GM21447 (cell line): ENCODE data around the gene HPX.

Experiments used
- ATAC-seq: cut with Tn5 transposase; IDR thresholded peaks from one replicate; pipeline ENCODE4 v1.9.1; 2021; ENCODE audit not compliant: unreplicated experiment

Gene HPX

GRCh38 chr11:6468712-6469495 is 28.1 kb upstream of the HPX start:
- ATAC-seq, result peak; percentile 75

DNA sequence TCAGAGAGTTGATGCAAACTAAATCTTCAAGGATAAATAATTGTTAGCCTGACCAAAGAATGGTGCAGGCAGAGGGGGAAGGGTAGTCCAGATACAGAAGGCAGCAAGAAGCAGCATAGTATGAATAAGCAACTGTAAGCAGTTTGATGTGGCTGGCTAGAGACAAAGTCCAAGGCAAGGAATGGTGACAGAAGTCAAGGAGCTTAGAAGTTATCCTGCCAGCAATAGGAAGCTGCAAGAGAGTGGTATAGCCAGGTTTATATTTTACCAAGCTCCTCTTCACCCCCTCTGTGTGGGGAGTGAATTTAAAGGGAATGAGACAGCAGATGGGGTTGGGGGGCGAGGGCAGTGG is 18.3 kb upstream of the HPX start:
- no peak for ATAC-seq

- ATAC-seq, result no peak
These were observed 17.7 kb upstream of the HPX start for GRCh38 chr11:6458352-6459098.

- no peak for ATAC-seq
These were observed 17.0 kb upstream of the HPX start for GRCh38 chr11:6457581-6458320.

DNA sequence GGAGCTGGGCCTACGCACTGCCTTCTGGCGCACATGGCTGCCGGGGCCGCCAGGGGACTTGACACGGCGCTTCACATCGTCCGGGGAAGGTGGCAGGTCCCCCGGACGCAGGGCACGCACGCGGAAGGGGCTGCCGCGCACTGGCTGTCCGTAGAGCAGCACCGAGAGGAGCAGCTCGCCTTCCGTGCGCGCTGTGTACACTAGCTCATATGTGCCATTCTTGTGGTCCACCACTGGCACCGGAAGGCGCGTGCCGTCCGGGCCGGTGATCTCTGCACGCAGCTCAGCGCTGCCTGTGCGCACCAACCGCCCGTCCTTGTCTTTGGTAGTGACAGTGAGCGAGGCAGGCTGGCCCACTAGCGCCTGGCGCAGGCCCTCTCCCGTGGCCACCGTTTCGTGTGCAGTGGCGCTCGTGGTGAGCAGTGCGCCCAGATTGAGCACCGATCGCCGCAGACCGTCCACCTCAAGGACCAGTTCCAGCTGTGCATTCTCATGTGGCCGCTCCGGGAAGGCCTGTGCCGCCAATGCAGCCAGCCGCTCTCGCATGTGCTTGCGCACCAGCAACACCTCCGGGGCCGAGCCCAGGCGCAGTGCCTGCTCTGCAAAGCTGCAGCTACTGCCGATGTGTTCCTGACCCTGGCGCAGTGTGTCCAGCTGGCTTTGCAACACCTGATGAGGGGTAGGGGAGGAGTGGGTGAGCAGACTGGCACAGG is 15.7 kb upstream of the HPX start:
- no peak for ATAC-seq

DNA sequence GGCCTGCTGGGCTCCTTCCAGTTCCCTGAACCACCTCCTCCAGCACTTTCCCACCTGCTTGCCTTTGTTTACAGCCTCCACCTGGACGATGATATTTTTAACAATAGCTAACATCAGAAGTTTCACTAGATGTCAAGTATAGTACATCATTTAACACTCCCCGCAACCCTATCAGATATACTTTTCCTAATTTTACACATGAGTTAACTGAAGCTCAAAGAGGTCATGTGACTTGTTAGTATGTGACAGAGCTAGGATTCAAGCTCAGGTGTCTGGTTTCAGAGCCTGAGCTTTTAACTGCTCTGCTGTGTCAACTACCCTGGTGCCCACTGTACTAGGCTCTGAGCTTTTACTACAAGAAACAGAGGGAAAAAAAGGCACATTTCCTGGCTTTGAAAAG is 14.3 kb upstream of the HPX start:
- ATAC-seq, result no peak

DNA sequence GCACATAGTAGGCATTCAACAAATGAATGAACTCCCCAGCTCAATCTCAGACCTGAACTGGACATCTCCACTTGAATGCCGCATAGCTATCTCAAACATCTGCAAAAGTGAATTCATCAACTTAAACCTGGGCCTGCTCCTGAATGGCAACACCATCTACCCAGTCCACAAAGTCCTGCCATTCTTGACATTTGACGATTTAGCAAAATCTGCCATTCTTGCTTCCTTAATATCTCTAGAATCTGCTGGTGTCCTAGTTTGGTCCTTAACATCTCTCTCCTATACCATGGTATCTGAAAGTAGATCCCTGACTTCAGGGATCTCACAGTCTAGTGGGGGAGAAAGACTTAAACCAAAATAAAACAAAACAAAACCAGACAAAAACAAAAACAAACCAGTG is 12.4 kb upstream of the HPX start:
- ATAC-seq, result no peak

GRCh38 chr11:6452219-6452618 is 11.4 kb upstream of the HPX start:
- no peak for ATAC-seq

- ATAC-seq, result no peak
These were observed 7.8 kb upstream of the HPX start for GRCh38 chr11:6448574-6448973.

DNA sequence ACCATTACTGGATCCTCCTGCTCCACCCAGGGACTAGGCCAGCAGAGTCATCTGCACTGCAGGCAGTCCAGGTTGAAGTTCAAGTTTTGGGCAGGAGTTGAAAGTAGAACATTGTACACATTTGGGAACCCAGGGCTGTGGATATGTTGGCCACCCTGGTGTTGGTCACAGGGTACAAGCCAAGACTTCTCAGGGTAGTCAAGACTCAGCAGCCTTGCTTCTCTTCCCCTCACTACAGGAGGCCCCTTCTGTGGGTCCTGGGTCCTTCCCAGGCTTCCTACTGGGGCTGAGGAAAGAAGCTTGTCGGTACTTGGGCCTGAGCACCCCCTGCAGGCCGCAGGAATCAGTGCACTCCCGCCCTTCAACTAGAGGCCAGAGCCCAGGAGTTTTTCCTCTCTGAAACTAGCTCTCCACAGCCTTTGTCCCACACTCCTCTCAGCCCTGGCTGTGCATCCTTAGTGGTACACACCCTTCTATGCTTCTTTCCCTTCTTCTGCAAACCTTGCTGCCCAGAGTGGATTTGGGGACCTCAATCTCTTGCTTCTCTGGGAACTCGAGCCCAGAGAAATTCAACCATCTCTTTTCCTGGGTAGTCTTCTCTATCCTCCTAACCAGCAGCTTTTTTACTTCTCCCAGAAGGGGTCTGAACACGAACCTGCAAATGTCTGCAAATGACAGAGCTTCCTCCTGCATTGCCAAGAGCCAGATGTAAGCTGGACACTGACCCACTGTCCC is 2.6 kb upstream of the HPX start:
- peak; percentile 83 for ATAC-seq

- ATAC-seq, result no peak
These were observed 1.7 kb upstream of the HPX start for GRCh38 chr11:6442441-6442840.

DNA sequence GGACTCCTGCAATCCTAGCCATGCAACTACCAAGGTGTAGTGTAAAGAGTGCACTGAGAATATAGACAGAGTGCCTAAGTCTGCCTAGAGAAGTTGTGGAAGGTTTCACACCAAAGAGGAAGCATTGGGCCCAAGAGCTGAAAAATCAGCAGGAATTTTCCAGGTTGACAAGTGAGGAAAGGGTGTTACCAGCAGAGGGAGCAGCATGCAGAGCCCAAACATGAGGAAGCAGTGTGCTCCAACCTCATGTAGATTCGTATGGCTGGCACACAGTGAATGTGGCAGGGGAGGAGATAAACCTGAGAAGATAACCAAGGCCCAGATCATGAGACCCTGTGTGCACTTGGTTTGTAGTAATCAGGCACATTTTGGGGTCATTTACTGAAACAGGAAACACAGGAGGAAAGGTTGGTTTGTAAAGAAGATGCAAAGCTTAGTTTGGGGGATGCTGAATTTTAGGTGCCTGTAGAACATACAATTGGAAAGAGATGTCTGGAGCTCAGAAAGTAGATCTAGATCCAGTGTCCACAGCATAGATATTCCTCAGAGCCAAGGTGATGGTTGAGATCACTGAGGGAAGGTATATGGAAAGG is 1.7 kb downstream of the HPX start:
- no peak for ATAC-seq

DNA sequence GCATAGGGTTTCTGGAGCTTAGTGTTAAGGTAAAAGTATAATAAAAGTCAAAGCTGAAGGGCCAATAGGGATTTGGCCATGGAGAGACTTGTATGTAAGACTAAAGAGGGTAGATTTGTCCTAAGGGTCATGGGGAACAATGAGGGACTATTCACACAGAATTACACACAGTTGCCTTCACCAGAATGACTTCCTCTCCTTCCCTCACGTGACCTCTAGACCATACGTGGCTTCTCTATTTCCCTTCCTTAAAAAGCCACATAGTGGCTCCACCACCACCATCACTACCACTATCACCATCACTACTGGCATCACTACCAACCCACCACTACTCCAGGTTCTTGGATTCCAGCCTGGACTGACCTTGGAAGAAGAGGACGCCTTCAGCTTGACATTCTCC is 2.8 kb downstream of the HPX start:
- no peak for ATAC-seq

GRCh38 chr11:6437423-6437822 is 3.4 kb downstream of the HPX start:
- ATAC-seq, result no peak

- ATAC-seq, result peak; percentile 44
These were observed 6.7 kb downstream of the HPX start for GRCh38 chr11:6433998-6434660.

GRCh38 chr11:6431861-6432260 is 8.9 kb downstream of the HPX start:
- no peak for ATAC-seq

GRCh38 chr11:6427516-6427915 is 13.3 kb downstream of the HPX start:
- ATAC-seq, result no peak

GRCh38 chr11:6420677-6421076 is 20.1 kb downstream of the HPX start:
- no peak for ATAC-seq

GRCh38 chr11:6419009-6419631 is 21.7 kb downstream of the HPX start, which contains the start of gene APBB1:
APBB1 (minus strand) TSS chr11:6419094; CDS start chr11:6411347, 7,747 bp downstream.
- no peak for ATAC-seq
